HUES6 (cell line): ENCODE data around the gene KRTAP10-2.

Experiments
- H3K27ac ChIP-seq: 2 replicates; pipeline ENCODE4 v1.7.0; 2013; ENCODE audit warnings: low read depth, mild to moderate bottlenecking, low read length, inconsistent platforms
- H3K27me3 ChIP-seq: 2 replicates; pipeline ENCODE4 v1.6.1; 2013; ENCODE audit warnings: low read length; ENCODE audit not compliant: control insufficient read depth, insufficient read depth
- H3K36me3 ChIP-seq: 2 replicates; pipeline ENCODE4 v1.6.1; 2013; ENCODE audit warnings: low read length; ENCODE audit not compliant: control insufficient read depth, insufficient read depth
- H3K4me1 ChIP-seq: 2 replicates; pipeline ENCODE4 v1.6.1; 2013; ENCODE audit warnings: low read length; ENCODE audit not compliant: control insufficient read depth, insufficient read depth
- H3K4me3 ChIP-seq: 2 replicates; pipeline ENCODE4 v1.5.1; 2013; ENCODE audit warnings: low read depth, low read length
- H3K9ac ChIP-seq: one replicate; pipeline ENCODE4 v1.6.1; 2013; ENCODE audit warnings: mild to moderate bottlenecking, low read length
- H3K9me3 ChIP-seq: 2 replicates; pipeline ENCODE4 v1.6.1; 2013; ENCODE audit warnings: low read depth, low read length; ENCODE audit not compliant: control insufficient read depth, insufficient read depth

The KRTAP10-2 gene

GRCh38 chr21:44521301-44521927 is 29.9 kb downstream of the KRTAP10-2 start:
- Histone ChIP-seq H3K27me3 (no peaks in the 10 kb centered on the region), H3K27ac (no peak overlapping the region), H3K9me3 (peaks cover 16% of the 10 kb centered on the region), H3K9ac (no peak overlapping the region), H3K4me1 (no peaks in the 10 kb centered on the region), H3K4me3 (no peak overlapping the region), H3K36me3 (no peaks in the 10 kb centered on the region)

- peaks cover 16% of the 10 kb centered on the region for H3K9me3 ChIP-seq
- no peaks in the 10 kb centered on the region for H3K4me1 ChIP-seq
- H3K27me3 ChIP-seq = no peaks in the 10 kb centered on the region
These were observed 30.7 kb downstream of the KRTAP10-2 start for GRCh38 chr21:44520326-44521300.

GRCh38 chr21:44519346-44520325 is 31.7 kb downstream of the KRTAP10-2 start:
- no peak overlapping the region for H3K4me3 ChIP-seq
- H3K36me3 ChIP-seq = no peaks in the 10 kb centered on the region
- no peaks in the 10 kb centered on the region for H3K4me1 ChIP-seq
- peaks cover 15% of the 10 kb centered on the region for H3K9me3 ChIP-seq
- H3K27ac ChIP-seq = no peak overlapping the region
- H3K27me3 ChIP-seq = no peaks in the 10 kb centered on the region
- H3K9ac ChIP-seq = no peak overlapping the region

More at GRCh38 chr21:44520326-44521300, 30.7 kb downstream of the KRTAP10-2 start:
- Histone ChIP-seq H3K36me3 (no peaks in the 10 kb centered on the region), H3K9ac (no peak overlapping the region), H3K4me3 (no peak overlapping the region), H3K27ac (no peak overlapping the region)

GRCh38 chr21:44518686-44519085 is 32.6 kb downstream of the KRTAP10-2 start:
- Histone ChIP-seq H3K4me1 (no peaks in the 10 kb centered on the region), H3K9me3 (peaks cover 6% of the 10 kb centered on the region; the same call in 1 of the 2 replicates), H3K27ac (no peak overlapping the region), H3K9ac (no peak overlapping the region), H3K4me3 (no peak overlapping the region), H3K36me3 (no peaks in the 10 kb centered on the region), H3K27me3 (no peaks in the 10 kb centered on the region)

GRCh38 chr21:44517175-44517899 is 34.0 kb downstream of the KRTAP10-2 start:
- H3K9me3 ChIP-seq = no peaks in the 10 kb centered on the region; the same call in 1 of the 2 replicates
- H3K27me3 ChIP-seq = no peaks in the 10 kb centered on the region
- H3K27ac ChIP-seq = no peak overlapping the region
- peak overlapping the region; percentile 47 for H3K4me3 ChIP-seq
- peak overlapping the region; percentile 14 for H3K9ac ChIP-seq
- no peaks in the 10 kb centered on the region for H3K36me3 ChIP-seq
- no peaks in the 10 kb centered on the region for H3K4me1 ChIP-seq

GRCh38 chr21:44516828-44517174 is 34.5 kb downstream of the KRTAP10-2 start:
- Histone ChIP-seq H3K4me3 (no peak overlapping the region), H3K36me3 (no peaks in the 10 kb centered on the region), H3K27ac (no peak overlapping the region), H3K9ac (no peak overlapping the region), H3K27me3 (no peaks in the 10 kb centered on the region), H3K9me3 (no peaks in the 10 kb centered on the region; the same call in 1 of the 2 replicates), H3K4me1 (no peaks in the 10 kb centered on the region)

GRCh38 chr21:44516342-44516741 is 35.0 kb downstream of the KRTAP10-2 start:
- H3K27ac ChIP-seq = no peak overlapping the region
- no peaks in the 10 kb centered on the region for H3K4me1 ChIP-seq
- H3K9me3 ChIP-seq = no peaks in the 10 kb centered on the region; the same call in 1 of the 2 replicates

GRCh38 chr21:44515359-44516165 is 35.7 kb downstream of the KRTAP10-2 start:
- Histone ChIP-seq H3K4me1 (0 out of 2 replicates have a peak, but pooled peaks cover 4% of the 10 kb centered on the region), H3K9me3 (no peaks in the 10 kb centered on the region; the same call in 1 of the 2 replicates), H3K4me3 (no peak overlapping the region), H3K36me3 (peaks cover 6% of the 10 kb centered on the region), H3K27ac (no peak overlapping the region), H3K9ac (no peak overlapping the region), H3K27me3 (no peaks in the 10 kb centered on the region)

More at GRCh38 chr21:44516342-44516741, 35.0 kb downstream of the KRTAP10-2 start:
- H3K4me3 ChIP-seq = no peak overlapping the region
- no peak overlapping the region for H3K9ac ChIP-seq
- peaks cover 1% of the 10 kb centered on the region for H3K36me3 ChIP-seq
- H3K27me3 ChIP-seq = no peaks in the 10 kb centered on the region

GRCh38 chr21:44514746-44515358 is 36.5 kb downstream of the KRTAP10-2 start:
- Histone ChIP-seq H3K27ac (no peak overlapping the region), H3K36me3 (peaks cover 7% of the 10 kb centered on the region), H3K4me3 (no peak overlapping the region), H3K27me3 (no peaks in the 10 kb centered on the region), H3K4me1 (peaks cover 7% of the 10 kb centered on the region; the same call in 1 of the 2 replicates), H3K9me3 (no peaks in the 10 kb centered on the region; the same call in 1 of the 2 replicates), H3K9ac (no peak overlapping the region)
